K562 (cell line): ENCODE data around the gene MAPKAPK2. TPM values are rescaled to one million over a fixed set of nuclear protein-coding genes. Genes with fewer than 3 reads are reported as not detected.

Source experiments
- ATAC-seq: fragments of 200-7000 bp; cut with Tn5 transposase; 3 replicates; pipeline ENCODE4 v1.9.1; 2020; ENCODE audit warnings: moderate library complexity
- BruUV-seq: library from RNA; stranded (reverse); fragments of 400-500 nt; replicated peaks from 2 replicates; lab custom pipeline; 2021; lab: Mats Ljungman, UMichigan
- CTCF ChIA-PET: fragments of 300-600 bp; formaldehyde crosslinking; extraction: SDS; loops from one replicate; lab custom pipeline; 2021; ENCODE audit warnings: low intra/inter-chr PET ratio; lab: Yijun Ruan, JAX
- POLR2A ChIA-PET: fragments of 300-600, 350-650 bp; sonication (Branson Sonifier 250); formaldehyde crosslinking; extraction: SDS; loops from one replicate; lab custom pipeline; 2021; ENCODE audit warnings: antibody characterized with exemption, inconsistent platforms; lab: Yijun Ruan, JAX
- DNase-seq, 4 experiments: peaks; one replicate each; pipeline versions ENCODE4 v3.0.0 to v3.0.0-alpha.2; 2011 to 2018; ENCODE audit warnings: low spot score in 3 of 4, mixed read lengths in 3 of 4; ENCODE audit errors: extremely low read depth in 1 of 4
- FAIRE-seq: peaks from 2 replicates; lab custom pipeline; 2011; peaks lifted over from hg19 to GRCh38; lab: Jason Lieb, UNC
- H2AFZ ChIP-seq: 2 replicates; pipeline ENCODE4 v1.6.0; 2011; ENCODE audit warnings: low read depth, low read length, control low read depth, inconsistent platforms
- H3K27ac ChIP-seq: fragments of 200-600 bp; 3 replicates; pipeline ENCODE4 v1.8.0; 2011; ENCODE audit warnings: low read depth, mild to moderate bottlenecking, control low read depth, inconsistent platforms, low read length, moderate library complexity, mixed read lengths; ENCODE audit errors: extremely low read depth
- H3K27me3 ChIP-seq, 2 experiments: fragments of 300-600 bp in 1 of 2; 2 replicates in 1 of 2; 3 replicates in 1 of 2; pipeline versions ENCODE4 v1.6.0 to v1.8.0; 2011; ENCODE audit warnings: inconsistent platforms in 2 of 2, low read length in 2 of 2, mild to moderate bottlenecking in 1 of 2, mixed read lengths in 1 of 2, moderate library complexity in 1 of 2; ENCODE audit not compliant: control insufficient read depth in 2 of 2, insufficient read depth in 2 of 2
- H3K36me3 ChIP-seq: fragments of 300-600 bp; 3 replicates; pipeline ENCODE4 v1.8.0; 2011; ENCODE audit warnings: mild to moderate bottlenecking, low read length, inconsistent platforms; ENCODE audit not compliant: control insufficient read depth, insufficient read depth
- H3K4me1 ChIP-seq, 2 experiments: fragments of 200-600 bp in 1 of 2; replicated peaks in 1 of 2; 2 replicates in 1 of 2; 3 replicates in 1 of 2; pipeline versions ENCODE4 v1.5.1 to v1.8.0; 2011; ENCODE audit warnings: inconsistent platforms in 2 of 2, low read length in 2 of 2, mild to moderate bottlenecking in 1 of 2, mixed read lengths in 1 of 2, moderate library complexity in 1 of 2; ENCODE audit not compliant: control insufficient read depth in 2 of 2, insufficient read depth in 2 of 2
- H3K4me2 ChIP-seq: 2 replicates; pipeline ENCODE4 v1.6.1; 2011; ENCODE audit warnings: low read length, control low read depth, inconsistent platforms, mixed read lengths; ENCODE audit not compliant: insufficient read depth
- H3K4me3 ChIP-seq: fragments of 200-600 bp; sonication (generic), shearing (Covaris generic); 2 replicates; pipeline ENCODE4 v1.5.1; 2016; ENCODE audit warnings: control low read depth, inconsistent platforms
- H3K79me2 ChIP-seq: fragments of 200-600 bp; 3 replicates; pipeline ENCODE4 v1.8.0; 2011; ENCODE audit warnings: low read length, inconsistent platforms; ENCODE audit not compliant: control insufficient read depth, insufficient read depth
- H3K9ac ChIP-seq, 2 experiments: 2 replicates each; pipeline versions ENCODE4 v1.6.0 to v1.6.1; 2011; ENCODE audit warnings: low read depth in 2 of 2, low read length in 2 of 2, control low read depth in 1 of 2, inconsistent platforms in 1 of 2, mild to moderate bottlenecking in 1 of 2, mixed read lengths in 1 of 2; ENCODE audit not compliant: insufficient read depth in 1 of 2
- H3K9me1 ChIP-seq: one replicate; pipeline ENCODE4 v1.6.0; 2011; ENCODE audit warnings: inconsistent platforms, mild to moderate bottlenecking, low read length, moderate library complexity; ENCODE audit not compliant: control insufficient read depth, insufficient read depth
- H3K9me3 ChIP-seq: replicated peaks from 2 replicates; pipeline ENCODE4 v1.5.1; 2011; ENCODE audit warnings: low read depth, low read length, inconsistent platforms; ENCODE audit not compliant: control insufficient read depth, insufficient read depth
- H4K20me1 ChIP-seq: replicated peaks from 2 replicates; pipeline ENCODE4 v1.6.1; 2011; ENCODE audit warnings: low read length, inconsistent platforms, mixed read lengths; ENCODE audit not compliant: control insufficient read depth, insufficient read depth
- CEBPB ChIP-seq: fragments of 450-650 bp; IDR thresholded peaks from 2 replicates; pipeline ENCODE4 v1.6.1; 2016; ENCODE audit warnings: missing genetic modification characterization, missing compliant biosample characterization
- PCBP2 ChIP-seq: fragments of 200-400 bp; formaldehyde crosslinking; IDR thresholded peaks from 2 replicates; pipeline ENCODE4 v1.6.1; 2018; ENCODE audit warnings: low read length, low read depth, mild to moderate bottlenecking, moderate library complexity; ENCODE audit not compliant: poor library complexity, severe bottlenecking
- TAF15 ChIP-seq: fragments of 200-400 bp; formaldehyde crosslinking; IDR thresholded peaks from 2 replicates; pipeline ENCODE4 v1.6.1; 2017; ENCODE audit warnings: mild to moderate bottlenecking, low read depth, low read length, moderate library complexity
- ZSCAN32 ChIP-seq: fragments of 450-650 bp; formaldehyde crosslinking; IDR thresholded peaks from 2 replicates; pipeline ENCODE4 v1.4.0; 2020; ENCODE audit warnings: mild to moderate bottlenecking, moderate library complexity
- WGBS: fragments of 100-300 bp; shearing (Covaris generic); methylation state at CpG from one replicate; pipeline ENCODE4 v1.1.6; 2016; ENCODE audit warnings: low coverage, mixed read lengths; ENCODE audit not compliant: insufficient coverage; ENCODE audit errors: missing lambda C conversion rate; 5-methylcytosine and 5-hydroxymethylcytosine counted together
- in situ Hi-C: fragments of 300-500 bp; cut with MboI; formaldehyde crosslinking; loops from 4 replicates; pipeline ENCODE4 v1.15.0; 2018; ENCODE audit warnings: inconsistent platforms, mixed read lengths
- intact Hi-C: fragments of 100-400 bp; cut with micrococcal nuclease; formaldehyde crosslinking; loops from 2 replicates; pipeline ENCODE4 v1.14.2; 2022
- polyA plus RNA-seq, 8 experiments: library from polyadenylated mRNA; depleted of rRNA in 4 of 8; stranded (reverse) in 5 of 8; unstranded in 3 of 8; fragments of >200 nt; fragmentation: Nextera tagmentation in 2 of 8; fragmentation: Illumina TruSeq in 1 of 8; extraction: Ambion mirVana in 2 of 8; extraction: Trizol in 1 of 8; gene quantifications; 2 replicates each; pipeline versions ENCODE4 v1.2.1 to v1.2.3, GENCODE V29; 2011 to 2014; ENCODE audit warnings: inconsistent platforms in 1 of 8, missing spikeins in 1 of 8
- total RNA-seq, 7 experiments: library from RNA; depleted of rRNA in 6 of 7; stranded (reverse); fragments of >200 nt in 6 of 7; fragmentation: Illumina TruSeq in 2 of 7; extraction: Trizol in 2 of 7; gene quantifications; 2 replicates each; pipeline versions ENCODE4 v1.2.1 to v1.2.3, GENCODE V29; 2011 to 2021; ENCODE audit warnings: low replicate concordance in 1 of 7
- TF ChIP-seq, protein P1 (sequence below): IDR thresholded peaks from 2 replicates; pipeline ENCODE4 v1.6.1; 2012; ENCODE audit warnings: low read depth, low read length, improper control_type of control experiment, borderline replicate concordance
- TF ChIP-seq, protein P2 (sequence below): fragments of 450-650 bp; IDR thresholded peaks from 2 replicates; pipeline ENCODE4 v1.6.1; 2018; ENCODE audit not compliant: partially characterized antibody

MAPKAPK2 gene
- total and polyA plus RNA-seq, 9 of the 15 experiments (the other 6 are each of a cell fraction or from before 2014, with no cell fraction given) = 0.63 to 94.2 (median 52.1) TPM

DNA sequence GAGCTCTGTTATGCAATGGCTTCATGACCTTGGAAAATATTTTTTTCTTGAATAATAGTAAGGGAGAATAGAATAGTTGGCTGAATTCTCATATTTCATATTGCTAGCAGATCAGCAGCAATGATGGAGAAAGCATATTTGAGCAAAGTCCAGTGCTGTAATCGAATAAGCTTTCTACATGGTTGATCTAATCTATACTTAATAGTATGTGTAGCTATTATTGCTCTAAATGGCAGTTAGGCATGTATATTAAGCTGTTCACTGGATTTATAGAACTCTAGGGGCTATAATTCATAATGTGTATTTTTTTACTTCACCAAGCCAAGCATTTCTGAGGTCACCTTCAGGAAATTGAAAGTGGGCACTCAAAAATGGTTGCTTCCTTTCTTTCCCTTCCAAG, 75.9 kb downstream of the MAPKAPK2 start:
- DNase-seq (no peak), ATAC-seq (no peak), FAIRE-seq (no peak)
- Histone ChIP-seq H3K4me1 (no peaks in the 10 kb centered on the region), H2AFZ (no peak overlapping the region), H3K9me1 (no peaks in the 10 kb centered on the region), H3K9me3 (no peaks in the 10 kb centered on the region), H3K4me3 (no peak overlapping the region), H4K20me1 (no peaks in the 10 kb centered on the region), H3K36me3 (no peaks in the 10 kb centered on the region), H3K27me3 (peaks cover 22 to 26% of the 10 kb centered on the region in 2 experiments), H3K4me2 (no peak overlapping the region), H3K79me2 (no peaks in the 10 kb centered on the region), H3K27ac (no peak overlapping the region), H3K9ac (no peak overlapping the region)
- no TSS peak for BruUV-seq
- TF ChIP-seq CEBPB (0 out of 2 replicates have a peak, but pooled peaks have one; percentile 11), PCBP2 (no peak), TAF15 (no peak), ZSCAN32 (CRISPR knock-in tag) (no peak)
- TF ChIP-seq, protein P1, sequence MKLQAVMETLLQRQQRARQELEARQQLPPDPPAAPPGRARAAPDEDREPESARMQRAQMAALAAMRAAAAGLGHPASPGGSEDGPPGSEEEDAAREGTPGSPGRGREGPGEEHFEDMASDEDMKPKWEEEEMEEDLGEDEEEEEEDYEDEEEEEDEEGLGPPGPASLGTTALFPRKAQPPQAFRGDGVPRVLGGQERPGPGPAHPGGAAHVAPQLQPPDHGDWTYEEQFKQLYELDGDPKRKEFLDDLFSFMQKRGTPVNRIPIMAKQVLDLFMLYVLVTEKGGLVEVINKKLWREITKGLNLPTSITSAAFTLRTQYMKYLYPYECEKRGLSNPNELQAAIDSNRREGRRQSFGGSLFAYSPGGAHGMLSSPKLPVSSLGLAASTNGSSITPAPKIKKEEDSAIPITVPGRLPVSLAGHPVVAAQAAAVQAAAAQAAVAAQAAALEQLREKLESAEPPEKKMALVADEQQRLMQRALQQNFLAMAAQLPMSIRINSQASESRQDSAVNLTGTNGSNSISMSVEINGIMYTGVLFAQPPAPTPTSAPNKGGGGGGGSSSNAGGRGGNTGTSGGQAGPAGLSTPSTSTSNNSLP = no peak
- TF ChIP-seq, protein P2, sequence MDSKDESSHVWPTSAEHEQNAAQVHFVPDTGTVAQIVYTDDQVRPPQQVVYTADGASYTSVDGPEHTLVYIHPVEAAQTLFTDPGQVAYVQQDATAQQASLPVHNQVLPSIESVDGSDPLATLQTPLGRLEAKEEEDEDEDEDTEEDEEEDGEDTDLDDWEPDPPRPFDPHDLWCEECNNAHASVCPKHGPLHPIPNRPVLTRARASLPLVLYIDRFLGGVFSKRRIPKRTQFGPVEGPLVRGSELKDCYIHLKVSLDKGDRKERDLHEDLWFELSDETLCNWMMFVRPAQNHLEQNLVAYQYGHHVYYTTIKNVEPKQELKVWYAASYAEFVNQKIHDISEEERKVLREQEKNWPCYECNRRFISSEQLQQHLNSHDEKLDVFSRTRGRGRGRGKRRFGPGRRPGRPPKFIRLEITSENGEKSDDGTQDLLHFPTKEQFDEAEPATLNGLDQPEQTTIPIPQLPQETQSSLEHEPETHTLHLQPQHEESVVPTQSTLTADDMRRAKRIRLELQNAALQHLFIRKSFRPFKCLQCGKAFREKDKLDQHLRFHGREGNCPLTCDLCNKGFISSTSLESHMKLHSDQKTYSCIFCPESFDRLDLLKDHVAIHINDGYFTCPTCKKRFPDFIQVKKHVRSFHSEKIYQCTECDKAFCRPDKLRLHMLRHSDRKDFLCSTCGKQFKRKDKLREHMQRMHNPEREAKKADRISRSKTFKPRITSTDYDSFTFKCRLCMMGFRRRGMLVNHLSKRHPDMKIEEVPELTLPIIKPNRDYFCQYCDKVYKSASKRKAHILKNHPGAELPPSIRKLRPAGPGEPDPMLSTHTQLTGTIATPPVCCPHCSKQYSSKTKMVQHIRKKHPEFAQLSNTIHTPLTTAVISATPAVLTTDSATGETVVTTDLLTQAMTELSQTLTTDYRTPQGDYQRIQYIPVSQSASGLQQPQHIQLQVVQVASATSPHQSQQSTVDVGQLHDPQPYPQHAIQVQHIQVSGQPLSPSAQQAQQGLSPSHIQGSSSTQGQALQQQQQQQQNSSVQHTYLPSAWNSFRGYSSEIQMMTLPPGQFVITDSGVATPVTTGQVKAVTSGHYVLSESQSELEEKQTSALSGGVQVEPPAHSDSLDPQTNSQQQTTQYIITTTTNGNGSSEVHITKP = peak; percentile 15
- intact Hi-C loops (no loop called here), in situ Hi-C loops (no loop called here)
- POLR2A ChIA-PET = interaction anchor here (0.8 to 2.1 kb wide), 5 partner anchors 9 to 175 kb away, joined by 3 to 4 read pairs (median 4); no protein-coding TSS in a partner anchor
- 0% methylated on average over 1 of the region's 1 CpG for WGBS
- CTCF ChIA-PET = interaction anchor here (0.6 kb wide), 1 partner anchor 391 kb away, joined by 5 read pairs; no protein-coding TSS in a partner anchor
